ENCODE data around the gene NTSR1.

NTSR1 gene

DNA sequence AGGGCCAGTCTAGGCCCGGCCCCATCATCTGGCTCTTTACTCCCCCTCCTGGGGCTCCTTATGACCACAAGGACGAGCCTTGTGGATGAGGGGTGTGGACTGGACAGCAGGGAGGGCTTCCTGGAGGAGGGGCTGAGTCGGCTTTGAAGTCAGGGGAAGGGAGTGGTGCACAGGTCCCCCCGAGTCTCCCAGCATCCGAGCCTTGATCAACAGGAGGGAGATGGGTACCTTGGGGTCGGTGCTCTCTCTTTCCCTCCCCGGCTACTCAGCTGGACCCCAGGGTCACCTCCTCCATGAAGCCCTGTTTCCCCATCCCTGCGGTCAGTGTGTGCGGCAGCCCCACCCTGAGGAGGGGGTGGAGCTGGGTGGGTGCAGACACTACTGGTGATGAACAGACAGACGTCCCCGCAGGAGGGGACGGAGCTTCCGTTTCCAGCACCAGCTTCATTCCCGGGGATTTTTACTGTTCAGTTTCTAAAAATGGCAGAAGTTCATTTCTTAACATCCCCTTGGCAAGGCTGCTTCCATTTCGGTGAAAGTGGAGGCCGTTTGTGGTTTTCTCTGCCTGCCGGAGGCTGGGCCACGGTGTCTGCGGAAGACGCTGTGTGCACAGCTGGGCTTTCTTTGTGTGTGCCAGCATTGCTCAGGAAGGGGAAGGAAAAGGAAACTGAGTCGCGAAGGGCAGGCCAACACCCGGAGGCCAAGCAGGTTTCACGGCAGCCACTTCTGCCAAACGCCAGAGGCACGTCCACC, 19.6 kb downstream of the NTSR1 start:
- FAIRE-seq: no peak
- no peak for DNase-seq (ENCODE audit: insufficient read length, low spot score)
- TF ChIP-seq, protein P1, sequence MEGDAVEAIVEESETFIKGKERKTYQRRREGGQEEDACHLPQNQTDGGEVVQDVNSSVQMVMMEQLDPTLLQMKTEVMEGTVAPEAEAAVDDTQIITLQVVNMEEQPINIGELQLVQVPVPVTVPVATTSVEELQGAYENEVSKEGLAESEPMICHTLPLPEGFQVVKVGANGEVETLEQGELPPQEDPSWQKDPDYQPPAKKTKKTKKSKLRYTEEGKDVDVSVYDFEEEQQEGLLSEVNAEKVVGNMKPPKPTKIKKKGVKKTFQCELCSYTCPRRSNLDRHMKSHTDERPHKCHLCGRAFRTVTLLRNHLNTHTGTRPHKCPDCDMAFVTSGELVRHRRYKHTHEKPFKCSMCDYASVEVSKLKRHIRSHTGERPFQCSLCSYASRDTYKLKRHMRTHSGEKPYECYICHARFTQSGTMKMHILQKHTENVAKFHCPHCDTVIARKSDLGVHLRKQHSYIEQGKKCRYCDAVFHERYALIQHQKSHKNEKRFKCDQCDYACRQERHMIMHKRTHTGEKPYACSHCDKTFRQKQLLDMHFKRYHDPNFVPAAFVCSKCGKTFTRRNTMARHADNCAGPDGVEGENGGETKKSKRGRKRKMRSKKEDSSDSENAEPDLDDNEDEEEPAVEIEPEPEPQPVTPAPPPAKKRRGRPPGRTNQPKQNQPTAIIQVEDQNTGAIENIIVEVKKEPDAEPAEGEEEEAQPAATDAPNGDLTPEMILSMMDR (IDR thresholded peaks at IDR 0.05; ENCODE audit: insufficient read depth, missing control alignments): no peak

DNA sequence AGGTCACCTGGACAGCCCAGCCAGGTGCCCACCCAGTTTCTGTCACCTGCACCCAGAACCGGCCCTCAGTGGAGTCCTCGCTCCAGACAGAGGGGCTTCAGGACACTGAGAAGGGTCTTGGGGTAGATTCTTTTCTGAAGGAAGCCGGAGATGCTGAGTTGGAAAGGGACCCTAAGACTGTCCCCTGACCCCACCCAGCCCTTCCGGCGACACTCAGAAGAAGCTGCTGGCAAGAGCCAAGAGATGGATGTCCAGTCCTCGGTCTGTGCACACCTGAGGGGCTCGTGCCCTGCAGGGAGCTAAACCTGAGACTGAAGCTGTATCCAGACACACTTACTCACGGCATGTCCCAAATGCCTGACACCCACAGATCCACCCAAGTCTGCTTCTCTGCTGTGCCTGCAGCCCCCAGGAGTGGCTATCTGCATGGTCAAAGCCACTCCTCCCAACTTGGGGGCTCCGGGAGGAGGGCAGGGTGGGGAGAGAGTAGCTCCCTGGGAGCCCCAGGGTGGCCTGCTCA, 20.2 kb downstream of the NTSR1 start:
- FAIRE-seq (no peak), DNase-seq (ENCODE audit: insufficient read length, low spot score) (no peak)
- TF ChIP-seq, protein P1 (IDR thresholded peaks at IDR 0.05; ENCODE audit: insufficient read depth, missing control alignments): no peak

DNA sequence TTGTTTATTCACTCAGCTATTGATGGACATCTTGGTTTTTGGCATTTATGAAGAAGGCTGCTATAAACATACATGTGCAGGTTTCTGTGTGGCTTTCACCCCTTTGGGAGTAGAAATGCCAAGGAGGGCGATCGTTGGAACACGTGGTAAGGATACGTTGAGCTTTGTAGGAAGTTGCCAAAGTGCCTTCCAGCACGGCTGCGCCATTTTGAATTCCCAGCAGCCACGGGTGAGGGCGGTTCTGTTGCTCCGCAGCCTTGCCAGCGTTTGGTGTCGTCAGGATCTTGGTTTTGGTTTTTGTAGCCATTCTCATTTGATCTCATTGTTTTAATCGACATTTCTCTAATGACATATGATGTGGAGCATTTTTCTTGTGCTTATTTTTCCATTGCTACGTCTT, 21.8 kb downstream of the NTSR1 start:
- no peak for FAIRE-seq
- DNase-seq (ENCODE audit: insufficient read length, low spot score): no peak
- TF ChIP-seq, protein P1 (IDR thresholded peaks at IDR 0.05; ENCODE audit: insufficient read depth, missing control alignments): no peak

DNA sequence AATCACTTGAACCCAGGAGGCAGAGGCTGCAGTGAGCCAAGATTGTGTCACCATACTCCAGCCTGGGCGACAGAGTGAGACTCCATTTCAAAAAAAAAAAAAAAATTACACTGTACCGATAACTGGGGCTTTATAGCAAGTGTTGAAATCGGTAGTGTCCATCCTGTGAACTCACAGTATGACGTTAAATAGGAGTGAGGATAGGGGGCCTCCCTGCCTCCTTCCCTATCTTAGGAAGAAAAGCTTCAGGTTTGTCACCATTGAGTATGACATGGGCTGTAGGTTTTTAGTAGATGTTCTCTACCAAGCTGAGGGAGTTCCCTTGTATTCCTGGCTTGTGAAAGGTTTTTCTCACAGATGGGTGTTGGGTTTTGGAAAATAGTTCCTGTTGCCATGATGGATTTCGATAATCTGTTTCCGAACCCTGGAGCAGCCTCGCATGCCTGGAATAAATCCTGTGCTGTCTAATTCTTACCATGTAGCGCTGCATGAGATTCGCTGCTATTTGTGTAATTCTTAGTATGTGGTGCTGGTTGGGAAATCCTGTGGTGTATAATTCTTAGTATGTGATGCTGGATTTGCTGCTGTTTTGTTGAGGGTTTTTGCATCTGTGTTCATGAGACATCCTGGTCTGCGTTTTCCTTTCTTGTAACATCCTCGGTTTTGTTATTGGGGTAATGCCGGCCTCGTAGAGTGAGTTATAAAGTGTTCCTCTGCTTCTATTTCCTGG, 23.6 kb downstream of the NTSR1 start:
- TF ChIP-seq, protein P1 (IDR thresholded peaks at IDR 0.05; ENCODE audit: insufficient read depth, missing control alignments): no peak
- FAIRE-seq: no peak
- no peak for DNase-seq (ENCODE audit: insufficient read length, low spot score)

DNA sequence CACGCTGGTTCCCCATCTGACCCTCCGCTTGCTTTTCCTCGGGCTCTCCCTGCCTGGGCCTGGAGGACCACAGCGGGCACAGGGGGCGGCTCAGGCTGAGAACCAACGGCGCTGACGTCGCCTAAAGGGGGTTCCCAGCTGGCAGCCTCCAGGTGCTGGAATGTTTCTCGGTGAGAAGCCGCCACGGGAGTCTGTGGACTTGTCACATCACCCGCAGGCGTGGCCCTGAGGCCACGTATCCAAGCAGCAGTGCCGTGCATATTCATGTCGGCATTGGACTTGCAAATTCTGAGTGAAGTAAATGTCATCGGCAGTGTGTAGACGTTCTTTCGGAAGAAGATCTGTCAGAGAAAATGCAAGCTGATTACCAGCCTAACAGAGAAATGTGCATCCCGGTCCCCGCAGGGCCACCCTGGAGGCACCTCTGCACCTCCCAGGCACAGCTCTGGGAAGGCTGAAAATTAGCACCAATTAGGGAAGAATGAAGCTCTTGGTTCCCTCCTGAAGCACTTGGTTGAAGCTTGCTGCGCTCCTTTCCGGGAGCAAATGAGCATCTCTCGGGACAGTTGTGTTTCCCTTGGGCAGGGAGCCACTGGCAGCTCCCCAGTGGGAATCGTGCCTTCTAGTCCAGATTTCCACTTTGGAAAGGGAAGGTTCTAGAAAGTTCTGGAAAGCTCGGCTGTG, 24.3 kb downstream of the NTSR1 start:
- no peak for DNase-seq (ENCODE audit: insufficient read length, low spot score)
- TF ChIP-seq, protein P1 (IDR thresholded peaks at IDR 0.05; ENCODE audit: insufficient read depth, missing control alignments): no peak
- no peak for FAIRE-seq

DNA sequence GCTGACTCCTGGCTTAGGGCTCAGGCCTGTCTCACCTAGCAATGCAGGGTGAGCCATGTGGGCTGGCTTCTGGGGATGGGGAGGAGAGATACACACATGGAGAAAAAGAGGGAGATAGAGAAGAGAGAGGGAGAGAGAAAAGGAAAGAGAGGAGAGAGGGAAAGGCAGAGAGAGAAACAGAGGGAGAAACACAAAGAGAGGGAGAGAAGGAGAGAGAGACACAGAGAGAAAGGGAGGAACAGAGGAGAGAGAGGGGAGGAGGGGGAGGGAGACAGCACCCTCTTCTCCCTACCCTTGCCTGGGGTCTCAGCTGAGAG, 24.8 kb downstream of the NTSR1 start:
- FAIRE-seq (no peak), DNase-seq (ENCODE audit: insufficient read length, low spot score) (no peak)
- TF ChIP-seq, protein P1 (IDR thresholded peaks at IDR 0.05; ENCODE audit: insufficient read depth, missing control alignments): no peak

Data from D721Med (cell line).